OCI-LY7 (cell line): ENCODE measurements around the gene KRTAP5-7.

Source experiments
- EZH2phosphoT487 ChIP-seq: fragments of 200-600 bp; sonication (generic); IDR thresholded peaks from 2 replicates; pipeline ENCODE4 v1.6.1; 2018; ENCODE audit warnings: low read depth, borderline replicate concordance, mild to moderate bottlenecking, mixed run types, antibody characterized with exemption, low read length, moderate library complexity, mixed read lengths
- TF ChIP-seq, protein P1 (sequence below): fragments of 200-600 bp; sonication (generic); conservative IDR thresholded peaks from 2 replicates; pipeline ENCODE4 v1.5.1; 2014; ENCODE audit warnings: mild to moderate bottlenecking, antibody characterized with exemption, low read length, moderate library complexity, mixed read lengths

DNA sequence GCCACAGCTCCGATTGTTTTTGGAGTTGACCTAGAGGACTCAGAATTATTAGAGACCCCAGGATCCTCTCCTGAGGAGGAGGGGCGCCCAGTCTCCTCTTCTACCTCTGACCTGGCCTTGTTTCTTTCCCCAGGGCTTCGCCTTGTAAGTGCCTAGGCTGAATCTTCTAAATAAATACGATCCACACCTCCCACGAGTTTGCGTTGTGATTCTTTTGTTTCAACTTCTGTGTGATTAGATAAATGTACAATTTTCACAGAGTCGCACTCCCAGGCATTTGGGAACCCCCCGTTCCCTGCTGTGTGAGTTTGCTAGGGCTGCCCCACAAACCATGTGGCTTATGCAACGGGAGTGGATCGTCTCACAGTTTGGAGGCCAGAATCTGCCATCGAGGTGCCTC, 11.9 kb downstream of the KRTAP5-7 start:
- TF ChIP-seq, protein P1, sequence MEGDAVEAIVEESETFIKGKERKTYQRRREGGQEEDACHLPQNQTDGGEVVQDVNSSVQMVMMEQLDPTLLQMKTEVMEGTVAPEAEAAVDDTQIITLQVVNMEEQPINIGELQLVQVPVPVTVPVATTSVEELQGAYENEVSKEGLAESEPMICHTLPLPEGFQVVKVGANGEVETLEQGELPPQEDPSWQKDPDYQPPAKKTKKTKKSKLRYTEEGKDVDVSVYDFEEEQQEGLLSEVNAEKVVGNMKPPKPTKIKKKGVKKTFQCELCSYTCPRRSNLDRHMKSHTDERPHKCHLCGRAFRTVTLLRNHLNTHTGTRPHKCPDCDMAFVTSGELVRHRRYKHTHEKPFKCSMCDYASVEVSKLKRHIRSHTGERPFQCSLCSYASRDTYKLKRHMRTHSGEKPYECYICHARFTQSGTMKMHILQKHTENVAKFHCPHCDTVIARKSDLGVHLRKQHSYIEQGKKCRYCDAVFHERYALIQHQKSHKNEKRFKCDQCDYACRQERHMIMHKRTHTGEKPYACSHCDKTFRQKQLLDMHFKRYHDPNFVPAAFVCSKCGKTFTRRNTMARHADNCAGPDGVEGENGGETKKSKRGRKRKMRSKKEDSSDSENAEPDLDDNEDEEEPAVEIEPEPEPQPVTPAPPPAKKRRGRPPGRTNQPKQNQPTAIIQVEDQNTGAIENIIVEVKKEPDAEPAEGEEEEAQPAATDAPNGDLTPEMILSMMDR = no peak
- TF ChIP-seq EZH2phosphoT487 = no peak
